Gastroesophageal sphincter (tissue), 3 donors: ENCODE data around the gene AGR3.

Source experiments
- CTCF ChIP-seq, 4 experiments: fragments of 200-600 bp in 2 of 4; fragments of 450-650 bp in 2 of 4; sonication (generic) in 1 of 4; IDR thresholded peaks; one replicate each; pipeline ENCODE4 v1.5.1; 2017 to 2019; ENCODE audit warnings: antibody characterized with exemption in 4 of 4, mild to moderate bottlenecking in 2 of 4, moderate library complexity in 2 of 4
- EP300 ChIP-seq: sonication (generic); formaldehyde crosslinking; IDR thresholded peaks from one replicate; pipeline ENCODE4 v1.6.1; 2017; ENCODE audit warnings: antibody characterized with exemption, mild to moderate bottlenecking
- POLR2A ChIP-seq, 2 donors: fragments of 450-650 bp; IDR thresholded peaks; one replicate each; pipeline ENCODE4 v1.6.1; 2017; ENCODE audit warnings: antibody characterized with exemption in 2 of 2, mild to moderate bottlenecking in 2 of 2, moderate library complexity in 1 of 2

GRCh38 chr7:16891338-16891737 lies 9.6 kb upstream of the AGR3 start:
- TF ChIP-seq CTCF (IDR thresholded peaks at IDR 0.05): peak in 1 of 4 experiments; percentile 50
- TF ChIP-seq POLR2A (IDR thresholded peaks at IDR 0.05): no peak
- no peak for TF ChIP-seq EP300
